ENCODE measurements around the gene CFAP161.

- TF ChIP-seq, protein P1, sequence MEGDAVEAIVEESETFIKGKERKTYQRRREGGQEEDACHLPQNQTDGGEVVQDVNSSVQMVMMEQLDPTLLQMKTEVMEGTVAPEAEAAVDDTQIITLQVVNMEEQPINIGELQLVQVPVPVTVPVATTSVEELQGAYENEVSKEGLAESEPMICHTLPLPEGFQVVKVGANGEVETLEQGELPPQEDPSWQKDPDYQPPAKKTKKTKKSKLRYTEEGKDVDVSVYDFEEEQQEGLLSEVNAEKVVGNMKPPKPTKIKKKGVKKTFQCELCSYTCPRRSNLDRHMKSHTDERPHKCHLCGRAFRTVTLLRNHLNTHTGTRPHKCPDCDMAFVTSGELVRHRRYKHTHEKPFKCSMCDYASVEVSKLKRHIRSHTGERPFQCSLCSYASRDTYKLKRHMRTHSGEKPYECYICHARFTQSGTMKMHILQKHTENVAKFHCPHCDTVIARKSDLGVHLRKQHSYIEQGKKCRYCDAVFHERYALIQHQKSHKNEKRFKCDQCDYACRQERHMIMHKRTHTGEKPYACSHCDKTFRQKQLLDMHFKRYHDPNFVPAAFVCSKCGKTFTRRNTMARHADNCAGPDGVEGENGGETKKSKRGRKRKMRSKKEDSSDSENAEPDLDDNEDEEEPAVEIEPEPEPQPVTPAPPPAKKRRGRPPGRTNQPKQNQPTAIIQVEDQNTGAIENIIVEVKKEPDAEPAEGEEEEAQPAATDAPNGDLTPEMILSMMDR (IDR thresholded peaks at IDR 0.05; ENCODE audit: low read depth, low read length, missing input control), result no peak
- TF ChIP-seq TAF1 (conservative IDR thresholded peaks at IDR 0.05), result no peak
Measured at GRCh38 chr15:81175496-81175895, 41.4 kb downstream of the CFAP161 start.

All from liver (tissue), 3 donors.